Dedifferentiated amniotic fluid mesenchymal stem cell (primary cell): Measurements from ENCODE around the gene CCDC107.
"Not testable (repeated sequence)": the region's sequence is repeated elsewhere in the genome, so short reads cannot be mapped to it uniquely, and the experiment has no call there.

ENCODE experiments used
- DNase-seq: peaks from one replicate; pipeline ENCODE4 v3.0.0-alpha.2; 2016; ENCODE audit errors: extremely low spot score

Gene CCDC107

DNA sequence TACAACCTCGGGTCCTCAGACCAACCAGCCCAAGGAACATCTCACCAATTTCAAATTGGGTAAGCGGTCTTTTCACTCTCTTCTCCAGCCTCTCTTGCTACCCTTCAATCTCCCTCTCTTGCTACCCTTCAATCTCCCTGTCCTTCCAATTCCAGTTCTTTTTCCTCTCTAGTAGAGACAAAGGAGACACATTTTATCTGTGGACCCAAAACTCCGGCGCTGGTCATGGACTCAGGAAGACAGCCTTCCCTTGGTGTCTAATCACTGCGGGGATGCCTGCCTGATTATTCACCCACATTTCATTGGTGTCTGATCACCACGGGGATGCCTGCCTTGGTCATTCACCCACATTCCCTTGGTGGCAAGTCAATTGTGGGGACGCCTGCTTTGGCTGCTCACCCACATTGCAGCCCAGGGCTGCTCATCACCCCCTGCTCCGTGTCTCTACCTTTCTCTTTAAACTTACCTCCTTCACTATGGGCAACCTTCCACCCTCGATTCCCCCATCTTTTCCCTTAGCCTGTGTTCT is 20.6 kb upstream of the CCDC107 start:
- DNase-seq: not testable (repeated sequence)

DNA sequence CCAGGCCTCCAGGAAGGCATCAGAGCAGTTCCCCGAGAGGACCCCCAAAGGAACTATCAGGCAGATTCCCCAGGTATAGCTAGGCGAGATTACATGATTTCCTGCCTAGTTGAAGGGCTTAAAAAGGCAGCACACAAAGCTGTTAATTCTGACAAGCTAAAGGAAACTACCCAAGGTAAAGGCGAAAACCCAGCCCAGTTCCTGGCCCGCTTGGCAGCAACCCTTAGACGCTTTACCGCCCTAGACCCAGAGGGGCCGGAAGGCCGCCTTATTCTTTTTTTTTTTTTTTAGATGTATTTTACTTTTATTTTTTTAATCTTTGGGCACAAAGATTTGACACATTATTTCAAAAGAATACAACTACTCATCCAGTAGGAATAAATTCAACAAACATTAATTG is 19.3 kb upstream of the CCDC107 start:
- not testable (repeated sequence) for DNase-seq

DNA sequence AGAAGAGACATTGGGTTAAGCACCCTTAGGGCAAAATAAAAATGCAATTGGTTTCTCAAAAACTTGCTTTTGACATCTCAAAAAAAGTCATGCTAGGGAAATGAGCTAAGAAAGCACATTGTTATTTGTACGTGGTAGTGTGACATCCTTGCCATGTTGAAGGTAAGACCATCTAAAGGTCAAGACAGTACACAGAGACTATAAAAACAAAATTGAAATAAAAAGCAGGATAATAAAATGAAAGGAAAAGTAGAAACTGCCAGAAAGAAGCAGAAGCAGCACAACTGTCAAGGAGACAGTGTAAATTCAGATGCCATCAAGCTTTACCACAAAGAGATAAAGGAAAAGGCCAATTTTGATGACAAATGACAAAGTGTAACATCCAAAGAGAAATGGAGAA is 18.9 kb upstream of the CCDC107 start:
- DNase-seq: not testable (repeated sequence)

DNA sequence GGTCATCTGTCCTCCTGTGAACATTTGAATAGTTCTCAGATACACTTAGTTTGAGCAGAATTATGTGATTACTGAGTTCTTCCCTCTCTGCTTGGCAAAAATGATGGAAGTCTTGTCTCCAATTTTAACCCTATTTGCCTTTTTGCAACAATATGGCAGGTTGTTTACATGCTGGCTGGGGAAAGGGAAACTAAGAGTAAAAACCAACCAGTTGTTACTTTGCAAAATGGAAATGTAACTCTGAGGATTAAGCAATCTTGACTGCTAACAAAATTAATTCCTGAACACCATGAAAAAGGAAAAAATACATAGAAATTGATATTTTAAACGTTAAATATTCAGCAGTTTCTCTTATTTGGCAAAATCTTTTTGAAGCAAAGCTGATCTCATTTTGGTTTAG is 18.5 kb upstream of the CCDC107 start:
- DNase-seq: no peak

DNA sequence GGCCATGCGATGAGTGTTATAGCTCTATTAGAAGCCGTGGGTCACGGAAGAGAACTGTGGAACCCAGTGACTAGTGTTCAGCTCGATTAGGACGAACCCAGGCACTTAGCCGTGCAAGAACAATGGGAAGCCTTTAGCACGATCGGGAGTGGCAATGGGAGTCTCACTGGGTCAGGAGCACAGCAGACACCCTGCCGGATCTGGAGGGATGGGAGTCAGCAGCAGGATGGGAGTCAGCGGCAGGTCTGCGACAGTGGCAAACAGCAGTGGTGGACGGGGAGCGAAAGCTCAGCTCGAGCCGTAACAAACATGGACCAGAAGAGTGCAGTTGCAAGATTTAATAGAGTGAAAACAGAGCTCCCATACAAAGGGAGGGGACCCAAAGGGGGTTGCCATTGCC is 17.7 kb upstream of the CCDC107 start:
- DNase-seq: not testable (repeated sequence)

DNA sequence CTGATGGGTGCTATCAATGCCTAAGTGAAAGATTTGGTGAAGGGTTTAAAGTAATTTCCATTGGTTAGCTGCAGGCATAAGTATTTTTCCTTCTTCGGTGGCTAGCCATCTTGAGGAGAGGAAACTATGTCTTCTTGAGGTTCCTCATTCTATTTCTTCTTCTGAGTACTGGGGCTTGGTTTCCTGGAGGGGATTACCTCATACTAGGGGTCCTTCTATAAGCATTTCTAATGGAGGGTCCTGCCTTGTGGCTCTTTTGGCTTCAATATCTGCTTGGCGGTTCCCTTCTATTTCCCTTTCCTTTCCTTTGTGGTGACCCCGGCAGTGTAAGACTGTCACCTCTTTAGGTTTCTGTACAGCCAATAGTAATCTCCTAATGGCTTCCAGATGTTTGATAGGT is 16.6 kb upstream of the CCDC107 start:
- not testable (repeated sequence) for DNase-seq

DNA sequence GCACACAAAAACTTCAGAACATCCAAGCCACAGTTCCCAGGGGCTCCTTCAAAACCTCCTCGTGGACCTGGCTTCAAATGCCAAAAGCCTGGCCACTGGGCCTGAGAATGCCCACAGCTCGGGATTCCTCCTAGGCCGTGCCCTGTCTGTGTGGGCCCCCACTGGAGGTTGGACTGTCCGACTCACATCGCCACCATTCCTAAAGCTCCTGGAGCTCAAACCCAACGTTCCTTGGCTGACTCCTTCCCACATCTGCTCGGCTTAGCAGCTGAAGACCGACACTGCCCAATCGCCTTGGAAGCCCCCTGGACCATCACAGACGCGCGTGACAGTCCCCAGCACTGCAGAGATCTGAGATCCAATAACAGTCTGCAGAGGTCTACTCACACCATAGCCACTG is 15.0 kb upstream of the CCDC107 start:
- DNase-seq: no peak

DNA sequence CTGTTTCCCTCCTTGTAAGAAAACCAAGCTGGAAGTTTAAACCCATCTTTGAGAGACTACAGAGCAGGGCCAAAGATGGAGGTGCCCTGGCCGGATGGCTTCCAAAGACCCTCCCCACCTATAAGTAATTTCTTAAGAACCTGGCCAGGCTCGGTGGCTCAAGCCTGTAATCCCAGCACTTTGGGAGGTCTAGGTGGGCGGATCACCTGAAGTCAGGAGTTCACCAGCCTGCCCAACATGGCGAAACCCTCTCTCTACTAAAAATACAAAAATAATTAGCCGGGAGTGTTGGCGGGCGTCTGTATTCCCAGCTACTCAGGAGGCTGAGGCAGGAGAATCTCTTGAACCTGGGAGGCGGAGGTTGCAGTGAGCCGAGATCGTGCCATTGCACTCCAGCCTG is 12.4 kb upstream of the CCDC107 start:
- not testable (repeated sequence) for DNase-seq

DNA sequence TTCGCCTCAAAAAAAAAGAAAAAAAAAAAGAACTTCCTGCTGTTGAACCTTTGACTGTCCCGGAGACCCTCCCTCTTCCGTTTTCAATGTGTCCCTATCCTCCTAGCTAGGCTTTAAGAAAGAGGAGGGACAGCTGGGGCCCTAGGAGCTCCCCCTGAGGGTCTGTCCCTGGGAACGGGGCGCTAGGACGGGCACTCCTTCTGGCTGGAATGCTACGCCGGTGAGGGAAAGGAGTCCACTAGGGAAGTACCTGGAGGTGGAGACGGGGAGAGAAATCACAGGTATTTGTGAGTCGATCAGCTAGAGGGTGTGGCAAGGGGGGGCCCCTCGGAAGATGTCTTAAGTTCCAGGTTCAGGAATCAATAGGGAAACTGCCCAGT is 11.9 kb upstream of the CCDC107 start:
- DNase-seq: no peak

DNA sequence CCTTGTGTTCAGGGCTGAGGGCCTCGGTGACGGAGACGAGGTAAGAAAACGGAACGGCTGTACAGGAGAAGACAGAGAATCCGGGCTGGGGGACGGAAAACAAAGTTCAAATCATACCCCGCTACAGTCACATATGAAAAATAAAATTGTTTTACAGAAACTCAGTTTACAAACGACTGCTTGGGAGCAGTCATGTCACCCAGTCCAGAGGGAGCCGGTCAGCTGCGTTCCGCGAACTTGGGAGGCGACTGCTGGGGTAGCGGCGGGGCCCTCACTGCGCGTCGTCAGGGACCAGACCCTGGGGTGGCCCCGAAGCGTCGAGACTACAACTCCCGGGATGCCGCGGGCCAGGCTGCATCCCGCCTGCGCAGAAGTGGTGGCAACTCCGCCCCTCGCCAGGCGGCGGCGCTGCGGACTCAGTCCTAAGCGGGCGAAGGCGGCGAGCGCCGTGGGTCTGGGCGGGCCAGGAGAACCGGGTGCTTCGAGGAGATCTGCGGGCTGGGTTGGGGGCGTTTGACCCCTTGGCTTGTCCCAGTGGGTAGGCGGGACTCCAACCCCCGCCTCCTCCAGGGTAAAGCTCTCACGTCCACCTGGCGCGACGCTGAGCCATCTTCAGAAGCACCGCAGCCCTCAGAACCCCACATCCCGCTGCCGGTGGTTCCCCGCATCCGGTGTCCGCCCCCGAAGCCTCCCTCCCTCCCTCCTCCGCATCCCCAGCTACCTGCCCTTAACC is 11.4 kb upstream of the CCDC107 start:
- DNase-seq: peak; percentile 92

DNA sequence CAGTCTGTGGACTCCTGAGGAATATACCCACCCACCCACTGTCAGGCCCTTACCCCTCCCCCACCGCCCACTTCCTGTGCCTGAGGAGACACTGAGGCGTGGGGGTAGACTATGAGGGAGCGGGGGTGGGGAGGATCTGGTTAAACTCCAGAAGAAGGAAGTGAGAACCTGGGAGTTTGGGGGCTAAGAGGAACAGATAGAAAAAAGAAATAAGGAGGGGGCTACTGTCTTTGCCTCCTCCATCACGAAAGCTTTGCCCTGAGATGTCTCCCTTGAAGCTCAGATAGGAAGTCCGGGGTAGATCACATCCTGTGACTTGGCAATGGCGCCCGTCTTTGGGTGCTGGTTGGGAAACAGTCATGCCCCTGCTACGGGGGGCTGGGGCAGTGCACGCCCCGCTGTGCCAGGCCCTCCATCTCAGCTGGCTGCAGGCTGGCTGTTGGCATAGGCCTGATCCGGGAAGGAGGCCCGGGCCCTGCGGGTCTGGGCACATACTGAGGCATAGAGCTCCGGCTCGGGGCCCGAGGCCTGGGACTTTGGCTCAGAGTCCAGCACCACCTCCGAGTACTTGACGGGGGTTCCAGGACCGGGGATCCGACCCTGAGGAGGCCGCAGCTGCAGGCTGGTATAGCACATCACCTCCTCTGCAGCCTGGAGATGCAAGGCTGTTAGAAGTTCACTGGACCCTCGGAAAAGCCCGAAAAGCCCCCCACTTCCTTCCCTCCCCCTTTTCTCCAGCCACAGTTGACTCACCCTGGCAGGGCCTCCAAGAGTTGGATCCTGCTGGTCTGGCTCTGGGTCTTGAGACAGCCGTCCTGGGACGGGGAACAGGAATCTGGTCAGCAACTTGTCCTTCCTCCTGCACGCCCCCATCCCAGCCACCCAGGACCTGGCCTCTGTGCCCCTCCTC is 8.4 kb upstream of the CCDC107 start:
- no peak for DNase-seq

DNA sequence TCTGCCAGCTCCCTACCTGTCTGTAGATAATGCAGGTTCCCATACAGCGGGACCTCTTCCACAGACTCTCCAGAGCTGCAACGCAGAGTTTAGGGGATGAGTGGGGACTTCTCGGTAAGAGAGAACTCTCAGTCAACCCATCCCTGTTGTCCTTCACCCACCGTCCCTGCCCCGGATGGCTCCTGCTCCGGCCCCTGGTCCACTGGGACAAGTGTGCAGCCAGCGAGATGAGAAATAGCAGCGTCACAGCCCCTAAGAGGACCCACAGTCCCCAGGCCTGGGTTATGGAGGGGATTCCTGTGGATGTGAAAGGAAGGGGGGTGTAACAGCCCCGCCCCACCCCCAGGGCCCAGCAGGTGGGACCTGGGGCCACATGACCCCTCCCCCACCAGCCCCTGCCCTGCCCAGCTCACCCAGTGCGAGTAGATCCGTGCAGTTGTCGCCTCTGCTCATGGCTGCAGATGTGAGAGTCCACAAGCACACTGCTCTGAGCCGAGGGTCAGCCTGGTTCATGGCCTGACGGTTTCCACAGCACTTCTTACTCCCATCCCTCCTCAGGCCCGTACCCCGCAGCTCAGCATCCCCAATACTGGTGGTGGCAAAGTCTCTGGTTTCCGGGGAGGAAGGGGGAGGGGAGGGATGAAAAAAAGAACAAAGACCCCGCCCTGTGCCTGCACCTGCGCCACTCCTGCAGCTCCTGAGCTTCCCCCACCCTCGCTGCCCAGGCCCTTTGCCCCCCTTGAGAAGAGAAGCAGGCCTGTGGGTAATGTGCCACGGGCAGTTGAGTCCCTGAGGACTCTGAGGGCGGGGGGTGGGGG is 7.5 kb upstream of the CCDC107 start, which contains the start of gene SIT1:
TSS of gene SIT1 (minus strand) at position 591 of the 818 bp plus-strand sequence. CDS start at position 513, 78 bp downstream.
- DNase-seq: no peak

DNA sequence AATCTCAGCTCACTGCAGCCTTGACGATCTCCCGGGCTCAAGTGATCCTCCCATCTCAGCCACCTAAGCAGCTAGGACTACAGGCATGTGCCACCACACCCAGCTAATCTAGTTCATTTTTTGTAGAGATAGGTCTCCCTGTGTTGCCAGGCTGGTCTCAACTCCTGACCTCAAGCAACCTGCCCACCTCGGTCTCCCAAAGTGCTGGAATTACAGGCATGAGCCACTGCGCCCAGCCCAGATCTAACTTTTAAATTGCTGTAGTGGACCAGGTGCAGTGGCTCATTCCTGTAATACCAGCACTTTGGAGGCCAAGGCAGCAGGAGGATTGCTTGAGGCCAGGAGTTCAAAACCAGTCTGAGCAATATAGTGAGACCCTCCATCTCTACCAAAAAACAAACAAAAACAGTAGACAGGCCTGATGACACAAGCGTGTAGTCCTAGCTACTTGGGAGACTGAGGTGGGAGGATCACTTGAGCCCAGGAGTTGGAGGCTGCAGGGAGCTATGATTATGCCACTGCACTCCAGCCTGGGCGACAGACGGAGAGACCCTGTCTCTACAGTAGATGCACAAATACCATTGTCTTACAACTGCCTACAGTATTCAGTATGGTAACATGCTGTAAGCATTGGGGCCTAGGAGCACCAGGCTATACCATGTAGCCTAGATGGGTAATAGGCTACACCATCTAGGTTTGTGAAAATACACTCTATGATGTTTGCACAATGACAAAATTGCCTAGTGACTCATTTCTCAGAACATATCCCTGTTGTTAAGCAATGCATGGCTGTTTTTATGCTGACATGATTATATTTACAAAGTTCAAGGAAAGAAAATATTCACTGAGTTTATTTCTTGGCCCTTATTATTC is 5.9 kb upstream of the CCDC107 start:
- no peak for DNase-seq

DNA sequence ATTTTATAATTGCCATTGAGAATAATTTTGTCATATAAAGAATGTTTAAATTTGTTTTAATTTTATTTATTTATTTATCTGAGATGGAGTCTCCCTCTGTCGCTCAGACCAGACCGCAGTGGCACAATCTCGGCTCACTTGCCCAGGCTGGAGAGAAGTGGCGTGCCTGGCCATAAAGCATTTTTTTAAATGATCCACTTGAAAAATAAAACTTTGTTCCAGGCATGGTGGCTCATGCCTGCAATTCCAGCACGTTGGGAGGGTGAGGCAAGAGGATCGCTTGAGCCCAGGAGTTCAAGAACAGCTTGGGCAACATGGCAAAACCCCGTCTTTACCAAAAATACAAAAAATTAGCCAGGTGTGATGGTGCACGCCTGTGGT is 5.3 kb upstream of the CCDC107 start:
- no peak for DNase-seq

DNA sequence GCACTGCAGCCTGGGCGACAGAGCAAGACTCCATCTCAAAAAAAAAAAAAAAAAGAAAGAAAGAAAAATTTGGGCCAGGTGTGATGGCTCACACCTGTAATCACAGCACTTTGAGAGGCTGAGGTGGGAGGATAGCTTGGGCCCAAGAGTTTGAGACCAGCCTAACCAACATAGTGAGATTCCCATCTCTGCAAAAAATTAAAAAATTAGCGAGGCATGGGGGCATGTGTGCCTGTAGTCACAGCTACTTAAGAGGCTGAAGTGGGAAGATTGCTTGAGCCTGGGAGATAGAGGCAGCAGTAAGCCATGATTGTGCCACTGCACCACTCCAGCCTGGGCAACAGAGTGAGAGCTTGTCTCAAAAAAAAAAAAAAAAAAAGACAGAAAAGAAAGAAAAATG is 4.5 kb upstream of the CCDC107 start:
- no peak for DNase-seq

DNA sequence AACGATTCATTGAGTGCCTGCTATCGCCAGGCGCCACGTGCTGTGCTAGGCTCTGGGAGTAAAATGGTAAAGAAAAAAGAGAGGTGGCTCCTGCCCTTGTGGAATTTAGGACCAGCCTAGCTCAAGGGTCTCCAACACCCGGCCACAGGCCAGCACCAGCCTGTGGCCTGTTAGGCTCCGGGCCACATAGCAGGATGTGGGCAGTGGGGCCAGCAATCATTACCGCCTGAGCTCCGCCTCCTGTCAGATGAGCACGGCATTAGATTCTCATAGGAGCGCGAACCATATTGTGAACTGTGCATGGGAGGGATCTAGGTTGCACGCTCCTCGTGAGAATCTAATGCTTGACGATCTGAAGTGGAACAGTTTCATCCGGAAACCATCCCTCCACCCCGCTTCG is 1.7 kb upstream of the CCDC107 start:
- no peak for DNase-seq

DNA sequence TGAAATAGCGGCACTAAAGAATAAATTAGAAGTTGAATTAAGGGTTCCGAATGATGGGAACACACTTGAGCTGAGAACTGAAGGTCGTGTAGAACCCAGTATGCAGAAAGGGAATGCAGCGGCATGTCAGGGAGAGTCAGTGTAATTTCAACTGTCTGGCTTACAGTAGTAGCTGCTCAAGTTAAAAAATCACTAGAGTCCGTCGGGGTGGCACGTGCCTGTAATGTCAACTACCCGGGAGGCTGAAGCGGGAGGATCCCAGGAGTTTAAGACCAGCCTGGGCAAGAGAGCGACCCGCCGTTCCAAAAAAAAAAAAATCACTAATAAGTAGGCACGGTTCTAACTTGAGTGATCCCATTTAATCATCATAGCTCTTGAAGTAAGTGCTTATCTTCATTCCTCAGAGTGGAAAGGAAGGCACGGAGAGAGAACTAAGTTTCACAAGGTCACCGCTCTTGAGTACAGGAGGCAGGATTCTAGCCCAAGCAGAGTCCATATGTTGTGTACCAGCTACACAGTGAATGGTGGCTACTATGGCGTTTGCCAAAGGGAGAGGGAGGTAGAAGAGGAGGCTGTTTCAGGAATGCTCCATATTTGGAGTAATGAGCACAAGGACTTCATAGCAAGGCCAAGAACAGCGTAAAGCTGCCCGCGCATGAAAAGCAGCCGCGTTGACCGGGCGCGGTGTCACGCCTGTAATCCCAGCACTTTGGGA is 1.1 kb upstream of the CCDC107 start:
- DNase-seq: no peak

DNA sequence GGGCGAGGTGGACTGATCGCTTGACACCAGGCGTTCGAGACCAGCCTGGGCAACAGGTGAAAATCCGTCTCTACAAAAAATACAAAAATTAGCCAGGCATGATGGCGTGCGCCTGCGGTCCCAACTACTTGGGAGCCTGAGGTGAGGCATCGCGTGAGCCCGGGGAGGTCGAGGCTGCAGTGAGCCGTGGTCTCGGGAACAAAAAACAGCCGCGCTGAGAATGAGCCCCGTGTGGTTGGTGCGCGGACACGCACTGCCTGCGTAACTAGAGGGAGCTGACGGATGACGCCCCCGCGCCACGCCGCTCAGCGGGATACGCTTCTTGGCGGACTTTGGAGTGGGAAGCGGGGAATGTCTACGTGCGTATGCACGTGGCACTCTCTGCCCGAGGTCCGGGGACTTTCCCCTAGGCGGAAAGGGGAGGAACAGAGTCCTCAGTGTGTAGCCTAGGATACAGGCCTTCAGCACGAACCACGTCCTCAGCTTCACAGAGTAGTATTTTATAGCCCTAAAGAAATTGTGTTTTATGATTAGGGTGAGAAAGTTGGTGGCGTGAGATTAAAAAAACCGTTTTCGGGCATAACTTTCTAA is 451 bp upstream of the CCDC107 start, which contains the start of gene RMRP:
TSS of gene RMRP (minus strand) at position 474 of the 591 bp plus-strand sequence.
- DNase-seq: peak; percentile 99

DNA sequence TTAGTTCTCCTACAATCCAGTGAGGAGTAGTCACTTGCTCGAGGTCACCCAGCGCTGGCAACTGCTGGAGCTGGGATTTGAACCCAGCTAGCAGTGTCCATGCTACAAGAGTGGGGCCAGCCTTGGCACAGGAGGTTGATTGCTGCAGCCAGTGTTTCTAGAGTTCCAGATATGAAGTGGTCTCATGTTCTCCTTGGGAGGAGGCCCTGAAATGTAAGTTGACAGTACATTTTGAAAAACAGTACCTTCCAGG is 802 bp downstream of the CCDC107 start:
- no peak for DNase-seq

DNA sequence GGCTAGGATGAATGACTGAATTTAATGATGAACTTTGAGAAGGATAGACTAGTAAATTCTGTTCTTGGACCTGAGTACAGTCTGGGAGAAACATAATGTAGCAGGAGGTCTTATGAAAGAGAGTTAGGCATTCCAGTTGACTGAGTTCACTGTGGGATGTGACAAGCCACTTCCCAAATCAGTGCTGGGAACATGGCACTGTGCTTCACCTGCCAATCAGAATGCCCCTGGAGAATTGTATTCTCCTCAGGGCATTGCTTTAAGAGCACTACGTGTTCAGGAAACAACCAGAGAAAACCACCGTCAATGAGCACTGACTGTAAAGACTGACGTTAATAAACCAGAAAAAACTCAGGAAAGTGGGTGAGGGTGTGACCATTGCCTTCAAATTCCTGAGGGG is 1.2 kb downstream of the CCDC107 start:
- no peak for DNase-seq
